ENCODE measurements around the gene IL17RD.

DNA sequence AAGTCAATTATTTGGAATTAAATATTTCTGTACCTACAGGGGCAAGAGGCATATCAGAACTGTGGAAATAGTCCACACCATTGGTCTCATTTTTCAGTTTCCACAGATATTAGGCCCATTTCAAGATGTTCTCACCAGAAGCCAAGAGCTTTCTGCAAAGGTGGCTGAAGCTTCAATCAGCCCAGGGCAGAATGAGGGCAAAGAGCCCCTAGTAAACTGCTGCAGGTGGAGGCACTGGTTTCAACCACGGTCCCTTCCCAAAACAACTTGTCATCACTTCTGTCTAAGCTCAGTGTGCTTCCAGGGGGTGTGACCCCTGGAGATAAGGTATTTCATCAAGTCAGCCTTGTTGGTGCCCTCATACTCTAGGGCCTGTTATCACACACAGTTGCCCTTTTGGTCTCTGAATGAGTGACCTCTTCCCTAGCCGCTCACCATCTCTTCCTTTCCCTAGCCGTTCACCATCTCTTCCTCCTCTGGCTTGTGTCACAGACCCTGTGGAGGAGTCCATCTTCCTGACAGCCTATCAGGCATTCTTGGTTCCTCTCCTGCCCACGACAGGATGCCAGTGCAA is 21.2 kb downstream of the IL17RD start:
- TF ChIP-seq CTCF (conservative IDR thresholded peaks at IDR 0.05) (no peak), EZH2 (IDR thresholded peaks at IDR 0.05; ENCODE audit: low read depth) (no peak)
